DLD1 (cell line): Measurements from ENCODE around the gene BSX.

Experiments used
- in situ Hi-C: cut with HindIII; loops from 2 replicates; pipeline ENCODE4 v1.10.0; 2017; ENCODE audit warnings: low sequenced_read_pairs

BSX gene

DNA sequence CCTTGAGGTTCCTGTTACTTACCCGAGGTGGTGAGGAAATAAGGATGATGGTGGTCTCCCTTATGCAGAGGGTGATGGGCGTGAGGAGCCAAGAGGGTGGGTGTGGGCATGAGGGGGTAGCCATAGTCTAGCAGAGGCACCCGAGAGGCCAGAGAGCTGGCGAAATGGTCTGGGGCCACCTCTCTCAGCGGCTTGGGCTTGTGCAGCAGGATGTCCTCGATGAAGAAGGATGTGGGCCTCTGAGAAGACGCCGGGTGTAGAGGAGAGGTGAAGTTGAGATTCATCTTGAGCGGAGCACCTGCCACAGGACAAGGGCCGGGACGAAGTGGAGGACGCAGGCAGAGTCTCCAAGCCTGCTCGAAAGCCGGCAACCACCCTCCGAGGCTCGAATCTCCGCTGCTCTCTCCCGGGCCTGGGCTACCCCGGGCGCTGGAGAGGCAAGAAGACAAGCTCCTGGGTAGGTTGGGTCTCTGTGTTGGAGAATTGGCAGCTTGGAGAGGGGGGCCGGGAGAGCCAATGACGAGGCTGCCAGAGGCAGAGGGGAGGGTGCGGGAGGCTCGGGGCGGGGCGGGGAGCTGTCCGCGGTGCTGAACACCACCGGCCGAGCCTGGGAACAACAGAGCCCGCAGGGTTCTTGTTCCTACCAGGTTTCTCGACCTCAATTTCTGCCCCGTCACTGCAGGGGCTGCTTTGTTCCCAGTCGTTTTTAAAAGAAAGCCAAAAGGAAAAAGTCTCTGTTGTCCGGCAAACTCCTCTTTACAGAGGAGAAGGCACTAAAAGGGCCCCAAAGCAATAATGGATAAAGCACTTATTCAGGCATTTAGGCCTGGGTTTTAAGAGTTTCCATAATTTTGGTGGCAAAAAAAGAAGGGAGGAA is at the start of gene BSX:
BSX (minus strand) TSS at position 447 of the 877 bp plus-strand sequence; CDS start at position 284, 163 bp downstream.
- in situ Hi-C loops, result no loop called here

DNA sequence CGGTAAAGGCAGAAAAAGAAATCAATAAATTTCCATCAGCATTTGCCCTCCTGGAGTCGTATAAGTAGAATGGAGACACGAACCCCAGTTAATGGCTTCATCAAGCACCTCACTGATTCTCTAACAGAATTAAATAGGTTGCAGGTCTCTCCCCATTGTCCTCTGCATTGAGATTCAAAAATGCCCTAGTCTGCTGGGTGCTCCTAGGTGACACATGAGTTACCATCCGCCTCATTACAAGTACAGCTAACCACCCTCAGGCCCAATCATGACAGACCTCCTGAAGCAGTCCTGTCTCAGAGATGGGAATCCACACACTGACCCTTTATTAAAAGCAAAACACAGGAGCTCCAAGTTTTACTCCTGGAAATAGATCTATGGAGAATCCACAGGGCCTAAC is 48.9 kb upstream of the BSX start:
- in situ Hi-C loops, result loop anchor here (25.0 kb wide), 2 partner anchors 168 to 393 kb away; no protein-coding TSS in a partner anchor

DNA sequence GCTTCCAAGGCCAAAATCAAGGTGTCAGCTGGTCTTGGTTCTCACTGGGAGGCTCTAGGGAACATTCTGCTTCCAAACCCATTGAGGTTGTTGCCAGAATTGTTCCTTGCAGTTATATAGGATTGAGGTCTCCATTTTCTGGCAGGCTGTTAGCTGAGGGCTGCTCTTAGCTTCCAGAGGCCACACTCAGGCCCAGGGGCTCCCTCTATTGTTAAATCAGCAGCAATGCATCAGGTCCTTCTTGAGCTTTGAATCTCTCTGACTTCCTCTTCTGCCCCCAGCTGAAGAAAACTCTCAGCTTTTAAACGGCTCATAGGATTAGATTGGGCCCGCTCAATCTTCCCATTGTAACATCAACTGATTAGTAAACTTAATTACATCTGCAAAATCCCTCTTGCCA is 39.3 kb upstream of the BSX start:
- in situ Hi-C loops, result no loop called here

DNA sequence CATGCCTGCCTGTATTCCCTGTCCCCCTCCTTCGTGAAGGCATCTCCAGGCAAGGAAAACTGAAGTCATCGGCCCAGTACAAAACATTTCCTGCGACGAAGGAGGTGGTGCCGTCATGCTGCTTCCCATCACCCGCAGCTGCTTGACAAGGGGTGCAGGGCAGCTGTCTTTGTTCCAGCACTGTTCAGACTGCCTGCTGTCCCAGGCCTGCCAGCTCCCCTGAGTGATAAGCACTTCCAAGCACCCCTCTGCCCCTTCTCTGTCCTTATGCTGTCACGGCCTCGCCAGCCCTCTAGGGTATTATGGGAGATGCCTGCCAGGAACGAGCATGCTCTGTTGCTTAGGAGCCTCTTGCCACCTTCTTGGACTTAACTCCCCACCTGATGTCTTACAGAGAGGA is 37.1 kb upstream of the BSX start:
- in situ Hi-C loops, result no loop called here

DNA sequence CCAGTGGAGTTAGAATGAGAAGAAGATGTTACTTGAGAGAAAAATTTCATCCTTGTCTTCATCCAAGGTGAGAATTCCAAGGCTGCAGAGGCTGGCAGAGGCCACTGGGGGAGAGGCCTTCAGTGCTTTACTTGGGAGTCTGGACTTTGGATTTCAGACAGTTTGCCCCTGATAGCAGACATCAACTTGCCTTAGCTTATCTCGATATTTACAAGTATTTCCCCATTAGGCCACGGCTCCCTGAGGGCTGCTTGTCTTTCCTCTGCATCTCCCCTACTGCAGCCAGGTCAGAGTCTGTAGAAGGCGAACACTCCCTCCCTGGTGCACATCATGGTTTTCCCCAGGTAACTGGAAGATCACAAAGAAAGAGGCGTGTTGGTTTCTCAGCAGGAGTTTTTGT is 29.9 kb upstream of the BSX start:
- in situ Hi-C loops, result no loop called here

DNA sequence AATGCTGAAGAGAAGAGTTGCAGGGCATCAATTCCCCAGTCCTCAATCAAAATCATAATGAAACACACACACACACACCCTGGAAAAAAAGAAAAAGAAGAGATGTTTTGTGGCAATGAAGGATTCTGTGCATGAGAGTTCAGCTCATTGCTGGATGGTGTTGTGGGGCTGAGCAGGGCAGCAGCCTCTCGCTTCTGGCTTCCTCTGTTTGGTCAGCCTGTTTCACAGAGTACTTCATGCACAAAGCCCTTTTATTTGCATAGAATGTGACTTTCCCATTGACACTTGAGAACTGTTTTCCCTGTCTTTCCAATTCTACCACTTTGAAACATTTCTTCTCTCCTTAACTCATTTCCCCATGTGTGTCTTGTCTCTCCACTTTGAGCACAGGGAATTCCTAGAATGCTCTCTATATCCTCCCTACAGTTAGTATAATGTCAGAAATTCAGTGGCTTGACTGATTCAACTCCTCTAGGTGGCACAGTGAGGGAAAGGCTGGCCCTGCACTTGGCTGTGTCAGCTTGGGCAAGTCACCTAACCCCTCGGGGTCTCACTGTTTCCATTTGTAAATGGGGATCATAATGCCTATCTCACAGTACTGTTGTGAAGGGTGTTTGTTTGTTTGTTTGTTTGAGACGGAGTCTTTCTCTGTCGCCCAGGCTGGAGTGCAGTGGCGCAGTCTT is 25.4 kb upstream of the BSX start:
- in situ Hi-C loops, result no loop called here

DNA sequence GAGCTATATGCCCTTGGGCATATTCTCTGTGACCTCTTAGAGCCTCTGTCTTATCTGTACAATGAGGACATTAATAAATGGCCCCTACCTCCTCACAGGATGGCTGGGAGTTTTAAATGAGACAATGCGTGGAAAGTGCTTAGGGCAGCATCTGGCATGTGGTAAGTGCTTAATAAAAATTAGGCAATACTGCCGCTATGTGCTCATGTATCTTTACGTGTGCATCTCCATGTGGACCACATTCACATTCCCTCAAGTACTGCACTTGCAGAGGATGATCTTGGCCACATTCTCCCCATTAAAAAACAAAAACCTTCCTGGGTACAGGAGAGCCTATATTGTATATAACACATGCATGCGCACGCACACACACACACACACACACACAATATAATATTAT is 19.1 kb upstream of the BSX start:
- in situ Hi-C loops, result no loop called here

DNA sequence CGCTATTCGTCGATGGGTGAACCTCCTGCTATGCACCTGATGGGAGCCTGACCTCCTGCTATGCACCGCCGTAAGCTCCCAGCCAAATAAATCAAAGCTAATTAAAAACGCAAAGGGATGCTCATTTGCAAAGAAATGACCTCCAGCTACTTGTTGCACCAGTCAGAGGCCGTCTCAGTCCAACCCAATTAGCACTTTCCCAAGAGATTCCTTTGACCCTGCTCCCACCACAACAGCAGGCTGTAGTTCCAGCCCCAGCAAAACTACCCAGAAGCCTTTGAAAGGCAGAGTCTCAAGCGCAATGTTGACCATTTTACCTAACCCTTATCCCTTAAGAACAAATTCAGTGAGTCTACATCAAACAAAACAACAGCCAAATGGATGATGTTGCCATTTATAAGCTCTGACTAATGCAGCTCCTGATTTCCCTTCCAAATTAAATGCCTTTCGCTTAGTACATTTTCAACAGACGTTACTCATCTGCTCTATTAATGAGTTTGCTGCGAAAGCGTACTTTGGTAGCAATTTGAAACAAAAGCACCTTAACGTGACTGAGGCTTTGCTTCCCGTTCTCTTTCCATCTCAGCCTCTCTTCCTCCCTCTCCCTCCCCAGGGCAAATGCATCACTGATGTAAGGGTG is 17.2 kb upstream of the BSX start:
- in situ Hi-C loops, result no loop called here

DNA sequence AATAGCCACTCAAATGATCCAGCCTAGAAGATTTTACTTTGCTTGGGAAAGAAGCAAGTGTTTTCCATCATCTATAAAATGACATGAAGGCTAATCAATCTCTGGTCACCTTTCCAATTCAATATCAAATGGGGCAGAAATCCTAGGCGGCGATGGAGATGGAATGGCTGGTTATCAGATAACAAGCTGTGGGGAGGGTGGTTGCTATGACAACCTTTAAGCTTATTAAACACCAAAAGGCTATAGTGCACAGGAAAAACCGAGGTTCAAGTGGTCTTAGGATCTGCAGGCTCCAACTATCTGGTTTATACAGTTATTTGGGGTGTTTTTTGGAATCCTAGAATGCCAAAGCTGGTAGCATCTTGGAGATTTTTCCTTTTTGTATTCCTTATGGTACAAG is 13.9 kb upstream of the BSX start:
- in situ Hi-C loops, result no loop called here

DNA sequence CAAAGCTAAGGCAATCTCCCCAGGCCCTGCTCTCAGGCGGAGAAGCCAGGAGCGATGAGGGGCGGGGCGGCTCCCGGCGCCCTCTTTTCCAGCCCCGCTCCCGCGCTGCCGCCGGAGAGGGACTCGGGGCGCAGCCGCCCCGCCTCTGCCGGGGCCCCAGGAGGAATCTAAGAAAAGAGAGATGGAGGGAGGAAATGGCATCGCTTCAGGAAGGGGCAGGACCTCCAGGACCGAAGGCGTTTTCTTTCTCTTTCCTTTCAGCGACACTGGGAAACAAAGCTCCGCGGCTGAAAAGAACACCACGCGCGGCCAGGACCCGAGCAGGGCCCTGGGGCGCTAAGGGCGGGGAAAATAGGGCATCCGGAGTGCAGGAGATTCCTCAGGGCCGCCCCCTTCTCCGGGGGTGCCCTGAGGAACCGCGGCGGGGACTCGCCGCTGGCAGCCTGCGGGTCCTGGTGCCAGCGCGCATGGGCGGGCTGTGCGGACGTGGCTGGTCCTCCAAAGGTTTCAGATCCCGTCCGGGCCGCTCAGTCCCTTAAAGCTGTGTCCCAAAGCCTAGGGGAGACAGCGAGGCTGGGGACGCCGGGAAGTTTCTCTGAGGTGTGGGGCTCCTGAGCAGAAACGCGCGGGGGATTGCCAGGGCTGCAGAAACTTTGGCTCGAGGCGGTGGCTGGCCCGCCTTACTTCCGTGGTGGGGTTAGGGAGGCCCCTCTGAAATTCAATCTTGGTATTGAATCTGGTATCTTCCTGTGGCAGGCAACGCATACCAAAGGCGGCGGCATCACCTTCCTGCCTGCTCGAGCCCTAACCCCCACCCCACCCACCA is 2.8 kb upstream of the BSX start:
- in situ Hi-C loops, result no loop called here

DNA sequence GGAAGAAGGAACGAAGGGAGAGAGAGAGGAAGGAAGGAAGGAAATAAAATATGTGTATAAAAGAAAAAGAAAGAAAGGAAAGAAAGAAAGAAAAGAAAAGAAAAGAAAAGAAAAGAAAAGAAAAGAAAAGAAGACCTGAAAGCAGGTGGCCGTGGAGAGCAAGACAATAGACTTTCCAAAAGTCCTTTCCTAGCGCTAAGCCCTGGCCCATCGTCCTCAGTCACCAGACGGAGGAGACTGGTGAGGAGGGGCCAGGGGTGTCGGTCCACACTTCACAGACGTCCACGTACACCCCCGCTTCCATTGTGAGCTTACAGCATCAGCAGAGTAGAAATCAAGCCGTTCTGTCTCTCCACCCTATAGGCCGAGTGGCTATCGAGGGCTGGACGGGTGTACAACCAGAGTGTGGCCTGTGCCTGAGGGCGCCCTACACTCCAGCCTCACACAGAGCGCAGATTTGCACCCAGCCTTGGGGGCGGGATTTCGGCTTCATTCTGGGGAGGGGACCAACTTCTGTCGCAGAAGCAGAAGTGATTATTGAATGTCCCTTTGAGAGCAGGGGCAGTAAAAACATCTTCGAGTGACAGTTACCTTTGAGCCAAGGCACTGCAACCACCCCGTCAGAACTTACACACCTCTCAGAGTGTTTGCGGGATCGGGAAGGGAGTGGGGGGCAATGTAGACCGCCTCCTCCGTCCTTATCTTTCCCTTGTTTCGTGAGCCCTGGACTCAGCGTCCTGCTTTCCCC is 2.0 kb upstream of the BSX start:
- in situ Hi-C loops, result no loop called here

DNA sequence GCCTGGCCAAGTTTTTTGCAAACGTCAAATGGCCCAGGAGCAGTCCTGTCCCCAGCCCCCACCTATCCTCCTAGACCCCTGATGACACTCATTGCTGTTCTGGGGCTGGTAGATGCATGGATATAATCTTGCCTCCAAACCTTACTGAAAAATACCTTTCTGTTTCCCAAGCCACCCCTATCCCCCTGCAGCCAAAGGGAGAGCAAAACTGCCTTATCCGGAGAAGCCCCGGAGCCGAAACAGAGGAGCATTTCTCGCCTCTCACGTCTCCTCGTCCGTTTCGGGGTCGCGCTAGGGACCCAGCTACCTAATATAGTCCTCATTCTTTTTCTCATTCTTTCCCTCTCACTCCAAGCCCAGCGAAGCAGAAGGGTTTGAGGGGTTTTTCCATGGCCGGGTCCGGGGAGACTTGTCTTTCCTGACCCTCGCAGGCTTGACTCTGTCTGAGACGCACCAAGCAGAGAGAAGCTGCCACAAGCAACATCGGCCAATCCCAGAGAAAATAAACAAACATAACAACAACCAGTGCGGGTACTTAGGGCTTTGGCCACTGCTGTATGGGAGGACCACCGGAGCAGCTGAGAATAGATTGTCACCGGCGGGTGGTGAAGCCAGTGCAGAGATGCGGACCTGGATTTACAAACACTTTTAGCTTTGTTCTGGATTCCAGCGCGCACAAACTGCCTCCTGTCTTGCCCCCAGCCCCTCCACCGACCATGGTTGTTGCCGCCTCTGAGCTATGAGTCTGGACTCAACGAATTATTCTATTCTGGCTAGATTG is 1.6 kb downstream of the BSX start:
- in situ Hi-C loops, result no loop called here

DNA sequence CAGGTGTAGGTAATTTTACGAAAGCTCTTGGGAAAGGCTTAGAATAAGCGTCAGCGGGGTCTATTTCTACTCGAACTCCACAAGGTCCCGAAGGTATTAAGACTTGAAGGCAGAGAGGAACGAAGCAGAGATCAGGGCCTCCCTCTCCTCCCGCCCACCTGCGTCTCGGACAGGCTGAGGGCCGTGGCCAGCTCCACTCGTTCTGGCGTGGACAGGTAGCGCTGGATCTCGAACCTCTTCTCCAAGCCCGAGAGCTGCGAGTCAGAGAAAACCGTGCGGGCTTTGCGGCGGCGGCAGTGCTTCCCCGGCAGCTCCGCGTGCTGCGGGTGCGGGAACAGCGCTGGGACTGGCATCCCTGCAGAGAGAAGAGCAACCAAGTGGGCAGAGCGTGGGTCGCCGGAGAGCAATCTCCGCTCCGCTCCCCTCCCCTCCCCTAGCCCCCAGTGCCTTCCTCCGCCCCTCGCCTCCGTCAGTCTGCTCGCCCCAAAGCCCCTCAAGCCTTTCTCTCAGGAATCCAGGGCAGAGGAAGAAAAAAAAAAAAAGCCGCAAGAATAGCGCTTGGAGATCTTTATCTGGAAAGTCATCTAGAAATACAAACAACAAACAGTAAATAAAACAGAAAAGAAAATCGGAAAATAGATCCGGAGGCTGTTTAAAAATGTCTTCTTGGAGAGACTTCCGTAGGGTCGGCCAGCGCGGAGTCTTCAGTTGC is 2.4 kb downstream of the BSX start:
- in situ Hi-C loops, result no loop called here

DNA sequence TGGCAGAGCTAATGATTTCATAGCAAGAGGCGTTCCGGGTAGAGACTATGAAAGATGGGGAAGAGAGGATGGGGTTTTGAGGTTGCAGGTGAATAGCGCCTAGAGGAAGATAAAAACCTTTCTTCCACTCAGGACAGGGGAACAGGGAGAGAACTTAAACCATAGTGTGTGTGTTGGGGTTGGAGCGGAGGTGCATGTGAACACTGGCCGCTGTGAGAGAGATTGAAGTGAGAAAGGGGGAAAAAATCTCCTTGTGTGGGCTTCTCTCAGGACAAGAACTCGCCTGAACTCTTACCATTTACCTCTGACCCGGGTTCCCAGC is 3.4 kb downstream of the BSX start:
- in situ Hi-C loops, result no loop called here

DNA sequence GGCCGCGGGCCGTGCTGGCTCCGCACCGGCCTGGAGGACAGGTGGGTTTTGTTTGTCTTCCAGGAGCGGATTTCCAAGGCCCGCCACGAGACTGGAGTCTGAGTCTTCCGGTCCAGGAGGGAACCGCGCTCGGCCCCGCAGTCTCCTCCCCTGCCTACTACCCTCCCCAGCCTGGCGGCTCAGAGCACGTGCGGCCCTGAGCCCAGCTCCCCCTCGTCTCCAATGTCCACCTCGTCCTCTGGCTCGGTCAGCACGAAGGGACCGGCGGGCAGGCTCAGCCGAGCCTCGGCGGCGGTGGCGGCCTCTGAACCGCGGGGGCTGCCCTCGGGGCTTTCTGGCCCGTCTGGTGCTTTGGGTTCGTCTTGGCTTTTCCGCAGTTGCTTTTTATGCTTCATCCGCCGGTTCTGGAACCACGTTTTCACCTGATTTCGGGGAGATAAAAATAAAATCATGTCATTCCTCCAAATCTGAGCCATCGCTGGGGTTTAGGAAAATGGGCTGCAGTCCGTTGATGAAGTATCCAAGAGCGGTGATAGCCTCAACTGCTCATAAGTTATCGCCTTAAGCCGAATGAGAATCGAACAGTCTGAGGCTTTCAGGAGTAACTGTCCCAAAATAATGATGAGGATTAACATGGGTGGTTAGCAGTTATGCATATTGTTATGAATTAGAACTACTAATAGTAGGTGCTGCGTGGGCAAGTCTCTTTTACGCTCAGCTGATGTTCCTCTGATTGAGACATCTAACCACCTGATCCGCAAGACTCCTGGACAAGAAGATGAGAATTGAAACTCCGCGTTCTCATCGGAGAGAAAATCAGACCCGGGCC is 4.0 kb downstream of the BSX start:
- in situ Hi-C loops, result no loop called here

DNA sequence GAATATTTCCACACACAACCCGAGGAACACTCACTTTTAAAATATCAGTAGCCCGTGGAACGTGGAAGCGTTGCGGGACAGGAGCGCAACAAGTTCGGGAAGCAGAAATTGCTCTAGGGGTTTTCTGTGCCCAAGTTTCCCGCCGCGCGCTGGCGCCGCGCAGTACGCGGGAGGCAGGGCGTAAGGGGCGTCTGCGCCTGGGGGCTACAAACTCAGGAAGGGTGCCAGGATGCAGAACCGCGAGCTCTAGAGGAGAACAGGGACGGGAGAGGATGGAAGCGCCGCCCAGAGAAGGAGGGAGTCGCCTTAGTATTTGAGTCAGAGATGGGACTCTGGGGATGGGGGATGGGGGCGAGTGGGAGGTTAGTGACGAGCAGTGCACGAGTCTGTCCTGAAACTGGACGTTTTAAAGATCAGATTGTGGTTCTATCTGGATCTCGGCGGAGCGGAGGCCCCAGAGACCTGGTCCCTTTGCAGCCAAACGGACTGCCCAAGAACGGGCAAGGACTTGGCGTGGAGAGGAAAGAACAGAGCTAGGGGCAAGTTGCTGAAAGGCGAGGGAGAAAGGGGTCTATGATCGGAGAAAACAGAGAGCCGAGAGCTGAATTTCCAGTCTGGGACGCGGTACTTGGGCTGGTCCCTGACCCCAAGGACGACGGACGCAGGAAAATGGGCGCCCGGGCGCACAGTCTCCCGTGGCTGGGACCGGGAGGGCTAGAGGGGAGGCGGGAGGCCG is 4.7 kb downstream of the BSX start:
- in situ Hi-C loops, result no loop called here

DNA sequence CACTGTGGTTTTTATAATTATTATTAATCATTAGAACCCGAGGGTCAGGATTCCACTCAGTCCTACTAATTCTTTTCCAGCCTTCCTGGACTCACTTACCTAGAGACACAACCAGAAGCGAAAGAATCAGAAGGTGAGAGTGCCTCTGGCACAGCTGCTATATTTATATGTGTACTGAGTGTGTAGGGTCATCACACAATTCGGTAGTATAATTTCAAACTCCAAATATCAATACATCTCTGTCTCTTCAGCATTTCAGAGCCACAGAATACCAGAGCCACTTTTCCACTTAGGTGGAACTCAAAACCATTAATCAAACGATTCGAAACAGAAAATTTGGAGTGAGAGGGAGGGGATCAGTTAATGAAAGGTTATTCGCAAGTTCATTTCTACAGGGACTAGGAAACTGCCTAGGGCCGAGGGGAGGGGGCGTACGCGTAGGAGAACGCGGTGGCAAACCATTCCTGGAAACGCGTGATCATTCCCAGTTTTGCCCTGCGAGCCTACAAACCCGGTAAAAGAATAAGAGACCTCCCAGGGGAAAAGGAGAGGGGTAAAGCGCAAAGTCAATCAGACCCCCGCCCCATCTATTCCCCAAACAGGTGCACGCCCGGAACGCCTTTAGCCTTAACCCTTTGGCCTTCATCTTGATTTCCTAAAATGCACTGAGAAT is 5.4 kb downstream of the BSX start:
- in situ Hi-C loops, result no loop called here
